GM12892 (cell line): ENCODE results near the gene SLC35F1.

Experiments used
- DNase-seq: peaks from one replicate; pipeline ENCODE4 v3.0.0; 2011; ENCODE audit not compliant: insufficient read length
- FAIRE-seq: peaks from 2 replicates; lab custom pipeline; 2011; peaks lifted over from hg19 to GRCh38; lab: Jason Lieb, UNC
- POLR2A ChIP-seq: IDR thresholded peaks from 2 replicates; pipeline ENCODE4 v1.6.1; 2011; ENCODE audit warnings: low read depth, low read length, control low read depth
- POLR2AphosphoS5 ChIP-seq: IDR thresholded peaks from 2 replicates; pipeline ENCODE4 v1.6.1; 2011; ENCODE audit warnings: low read depth, low read length, control low read depth
- TAF1 ChIP-seq: IDR thresholded peaks from 2 replicates; pipeline ENCODE4 v1.6.1; 2011; ENCODE audit warnings: low read depth, mild to moderate bottlenecking, control low read depth, low read length, borderline replicate concordance

The SLC35F1 gene

DNA sequence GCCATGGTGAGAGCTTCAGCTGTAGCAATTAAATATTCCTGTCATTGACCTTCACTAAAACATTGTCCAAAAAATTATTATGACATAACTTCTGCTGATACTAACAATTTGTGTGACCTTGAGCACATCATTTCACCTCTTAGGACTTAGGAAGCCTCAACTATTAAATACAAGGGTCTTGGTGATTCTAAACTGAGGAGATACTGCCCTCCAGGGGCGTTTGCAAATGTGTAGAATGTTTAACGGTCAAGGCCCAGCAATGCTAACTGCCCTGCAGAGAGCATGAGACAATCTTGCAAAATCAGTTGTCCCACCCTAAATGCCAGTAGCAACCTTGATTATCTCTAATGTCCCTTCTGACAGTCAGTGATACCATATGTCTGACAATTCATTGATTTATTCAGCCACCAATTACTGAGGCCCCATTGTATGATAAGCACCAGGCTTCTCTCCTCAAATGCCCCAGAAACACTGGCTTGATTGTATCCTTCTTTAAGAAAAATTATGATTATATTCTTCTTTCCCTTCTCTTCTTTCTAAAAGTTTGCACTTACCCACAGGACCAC is 356.9 kb downstream of the SLC35F1 start:
- no peak for FAIRE-seq
- DNase-seq: no peak
- TF ChIP-seq TAF1 (no peak), POLR2AphosphoS5 (no peak), POLR2A (no peak)

DNA sequence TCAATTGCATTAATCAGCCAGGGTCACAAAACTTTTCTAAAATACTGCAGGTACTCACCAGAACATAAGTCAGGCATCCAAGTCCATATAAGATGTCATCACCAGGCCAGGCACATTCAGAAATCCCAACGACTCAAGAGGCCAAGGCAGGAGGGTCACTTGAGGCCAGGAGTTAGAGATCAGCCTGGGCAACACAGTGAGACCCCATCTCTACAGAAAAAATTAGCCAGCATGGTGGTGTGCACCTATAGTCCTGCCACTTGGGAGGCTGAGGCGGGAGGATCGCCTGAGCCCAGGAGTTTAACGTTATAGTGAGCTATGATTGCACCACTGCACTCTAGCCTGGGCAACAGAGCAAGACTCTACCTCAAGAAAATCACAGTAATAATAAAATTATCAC is 362.6 kb downstream of the SLC35F1 start:
- DNase-seq (no peak), FAIRE-seq (no peak)
- no peak for TF ChIP-seq POLR2AphosphoS5
- TF ChIP-seq TAF1: no peak
- TF ChIP-seq POLR2A: no peak

DNA sequence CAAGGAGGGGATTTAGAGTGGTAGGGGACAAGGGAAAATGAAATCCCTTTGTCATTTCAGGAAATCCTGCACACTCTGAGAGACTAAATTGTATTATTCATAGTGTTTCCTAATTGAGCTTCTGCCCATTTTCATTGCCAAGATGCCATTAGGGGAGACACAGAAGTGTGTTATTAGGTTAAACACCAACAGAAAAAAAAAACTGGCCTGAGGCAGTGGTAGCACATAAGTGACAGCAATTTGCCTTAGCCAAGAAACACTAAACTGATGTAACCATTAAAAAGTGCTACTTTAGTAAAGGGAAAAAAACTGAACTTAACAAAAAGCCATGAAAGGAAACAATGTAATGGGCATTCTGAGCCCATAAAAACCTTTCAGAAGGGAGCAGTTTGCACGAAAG is 370.6 kb downstream of the SLC35F1 start:
- DNase-seq: no peak
- no peak for FAIRE-seq
- no peak for TF ChIP-seq TAF1
- no peak for TF ChIP-seq POLR2A
- TF ChIP-seq POLR2AphosphoS5: no peak

DNA sequence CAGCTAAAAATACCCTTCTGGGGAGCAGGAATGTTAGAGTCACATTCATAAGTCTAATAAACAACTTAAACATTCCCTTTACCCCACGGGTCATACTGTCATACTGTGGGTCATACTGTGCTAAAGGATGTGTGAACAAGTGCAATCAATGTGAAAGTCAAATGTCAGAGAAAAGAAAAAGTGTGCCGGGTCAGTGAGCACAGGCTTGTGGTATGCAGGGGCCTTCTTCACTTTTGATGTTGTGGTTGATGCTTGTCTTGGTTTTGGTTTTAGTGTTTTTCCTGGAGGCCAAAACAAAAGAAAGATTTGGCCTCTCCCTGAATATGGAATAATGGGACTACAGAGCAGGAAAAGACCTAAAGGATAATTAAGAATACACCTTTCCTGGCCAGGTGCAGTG is 373.1 kb downstream of the SLC35F1 start:
- FAIRE-seq (peak; percentile 88), DNase-seq (peak; percentile 4)
- TF ChIP-seq TAF1: no peak
- no peak for TF ChIP-seq POLR2A
- no peak for TF ChIP-seq POLR2AphosphoS5

DNA sequence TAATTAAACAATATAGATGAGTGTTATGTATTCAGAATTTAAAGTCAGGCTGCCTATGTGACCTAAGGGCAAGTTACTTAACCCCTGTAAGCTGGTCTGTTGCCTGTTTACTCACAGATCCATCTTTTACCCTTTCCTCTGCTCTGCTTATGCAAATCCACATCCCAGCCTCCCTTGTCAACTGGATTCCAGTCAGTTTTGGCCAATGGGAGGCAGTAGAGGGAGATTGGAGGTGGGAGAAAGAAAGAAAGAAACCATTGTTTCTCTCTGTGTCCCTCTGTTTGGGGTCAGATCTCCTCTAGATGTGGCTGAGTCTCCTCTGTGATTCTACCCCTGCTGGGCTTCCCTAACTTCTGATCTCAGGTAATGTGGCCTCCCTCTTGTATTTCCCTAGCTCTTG is 374.2 kb downstream of the SLC35F1 start:
- TF ChIP-seq POLR2AphosphoS5: no peak
- no peak for TF ChIP-seq TAF1
- no peak for TF ChIP-seq POLR2A
- DNase-seq (no peak), FAIRE-seq (no peak)

DNA sequence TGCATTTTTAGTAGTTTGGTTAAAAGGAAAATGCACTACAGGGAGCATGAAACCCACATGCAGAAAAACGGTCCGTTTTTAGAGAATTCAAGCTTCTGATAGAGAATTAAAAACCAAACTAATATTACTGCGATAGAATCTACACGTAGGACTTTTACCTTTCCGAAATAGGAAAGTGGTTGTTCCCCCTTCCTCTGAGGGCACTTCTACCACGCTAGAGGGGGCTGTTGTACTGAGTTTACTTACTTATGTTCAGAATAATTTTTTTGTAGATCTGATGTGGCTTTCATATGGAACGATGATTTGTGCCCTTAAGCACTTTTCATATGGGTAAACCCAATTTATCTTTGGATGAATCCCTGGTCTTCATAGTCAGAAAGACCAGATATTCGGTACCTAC is 376.7 kb downstream of the SLC35F1 start:
- no peak for DNase-seq
- TF ChIP-seq POLR2A (no peak), TAF1 (no peak)
- no peak for FAIRE-seq

DNA sequence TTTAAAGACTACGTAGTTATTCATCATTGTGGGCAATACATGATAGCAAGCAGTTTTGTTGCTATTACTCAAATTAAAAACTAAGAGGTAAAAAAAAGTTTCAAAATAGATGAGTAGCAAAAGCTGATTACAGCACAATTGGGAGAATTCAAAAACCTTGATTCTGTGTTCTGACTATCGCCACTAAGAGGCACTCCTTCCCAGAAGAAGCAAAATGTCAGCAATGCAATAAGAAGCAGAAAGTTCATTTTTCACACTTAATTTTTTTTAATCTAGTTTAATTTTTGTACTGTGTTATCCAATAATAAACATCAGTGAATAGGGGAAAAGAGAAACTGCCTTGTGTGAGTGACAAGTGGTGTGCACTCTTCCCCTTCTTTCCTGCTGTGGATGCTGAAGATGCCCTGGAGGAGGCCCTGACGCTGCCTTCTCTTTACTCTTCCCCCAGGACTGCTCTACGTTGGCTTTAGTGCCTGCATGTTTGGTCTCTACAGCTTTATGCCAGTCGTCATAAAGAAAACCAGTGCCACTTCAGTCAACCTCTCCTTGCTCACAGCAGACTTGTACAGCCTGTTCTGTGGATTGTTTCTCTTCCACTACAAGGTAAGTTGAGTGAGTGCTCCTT is 377.8 kb downstream of the SLC35F1 start:
- FAIRE-seq (no peak), DNase-seq (no peak)
- no peak for TF ChIP-seq TAF1
- TF ChIP-seq POLR2A: no peak
- TF ChIP-seq POLR2AphosphoS5: no peak

DNA sequence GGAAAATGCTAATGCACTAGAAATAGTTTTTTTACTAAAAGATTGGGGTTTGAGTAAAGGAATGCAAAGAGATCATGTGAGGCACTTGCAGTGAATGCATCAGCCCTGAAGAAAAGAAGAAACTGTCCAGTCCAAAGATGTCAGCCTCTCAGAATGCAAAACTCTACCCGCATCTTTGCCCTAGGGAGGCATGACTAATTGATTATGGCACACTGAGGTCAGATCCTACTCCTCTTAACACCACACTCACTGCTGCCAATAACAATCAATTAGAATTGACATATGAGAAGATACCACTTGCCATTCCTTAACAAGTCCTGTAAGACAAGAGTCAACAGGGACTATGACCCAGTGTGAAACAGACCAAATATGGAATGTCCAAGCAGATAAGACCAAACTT is 378.7 kb downstream of the SLC35F1 start:
- no peak for DNase-seq
- no peak for FAIRE-seq
- no peak for TF ChIP-seq POLR2AphosphoS5
- no peak for TF ChIP-seq TAF1
- no peak for TF ChIP-seq POLR2A

DNA sequence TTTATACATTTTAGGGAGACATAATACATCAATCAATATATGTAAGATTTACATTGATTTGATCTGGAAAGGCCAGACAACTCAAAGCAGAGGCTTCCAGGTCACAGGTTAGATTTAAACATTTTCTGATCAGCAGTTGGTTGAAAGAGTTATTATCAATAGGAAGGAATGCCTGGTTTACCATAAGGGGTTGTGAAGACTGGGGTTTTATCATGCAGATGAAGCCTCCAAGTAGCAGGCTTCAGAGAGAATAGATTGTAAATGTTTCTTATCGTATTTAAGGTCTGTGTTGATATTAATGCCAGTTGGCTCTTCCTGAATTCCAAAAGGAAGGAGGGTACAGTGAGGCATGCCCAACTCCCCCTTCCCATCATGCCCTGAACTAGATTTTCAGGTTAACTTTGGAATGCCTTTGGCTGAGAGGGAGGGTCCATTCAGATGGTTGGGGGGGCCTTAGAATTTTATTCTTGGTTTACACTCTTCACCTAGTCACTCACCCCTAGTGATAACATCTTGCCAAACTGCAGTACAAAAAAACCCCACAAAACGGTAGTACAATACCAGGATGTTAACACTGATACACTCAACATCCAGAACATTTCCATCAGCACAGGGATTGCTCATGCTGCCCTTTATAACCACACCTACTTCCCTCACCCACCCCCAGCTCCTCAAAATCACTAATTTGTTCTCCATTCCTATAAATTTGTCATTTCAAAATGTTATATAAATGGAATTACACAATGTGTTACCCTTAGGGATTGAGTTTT is 381.5 kb downstream of the SLC35F1 start:
- DNase-seq: no peak
- no peak for FAIRE-seq
- TF ChIP-seq POLR2A (no peak), POLR2AphosphoS5 (no peak), TAF1 (no peak)

DNA sequence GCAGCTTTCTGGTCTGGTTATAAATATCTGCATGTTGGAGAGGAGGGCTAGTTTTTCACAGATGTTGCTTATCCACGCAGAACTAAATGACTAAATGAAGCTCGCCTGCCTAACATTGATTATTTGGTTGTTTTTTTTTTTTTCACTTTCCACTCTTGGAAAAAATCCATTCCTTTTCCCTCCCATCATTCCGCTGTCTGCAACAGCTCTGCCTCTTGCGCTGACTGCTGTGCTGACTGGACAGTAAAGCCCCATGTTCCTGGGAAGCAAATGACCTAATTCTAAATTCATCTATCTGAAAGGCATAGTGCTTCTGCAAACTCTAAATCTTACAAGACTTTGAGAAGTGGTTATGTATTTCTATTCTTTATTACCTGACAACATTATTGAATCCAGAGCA is 385.5 kb downstream of the SLC35F1 start:
- FAIRE-seq: no peak
- TF ChIP-seq POLR2AphosphoS5: no peak
- no peak for TF ChIP-seq TAF1
- no peak for TF ChIP-seq POLR2A
- DNase-seq: no peak

DNA sequence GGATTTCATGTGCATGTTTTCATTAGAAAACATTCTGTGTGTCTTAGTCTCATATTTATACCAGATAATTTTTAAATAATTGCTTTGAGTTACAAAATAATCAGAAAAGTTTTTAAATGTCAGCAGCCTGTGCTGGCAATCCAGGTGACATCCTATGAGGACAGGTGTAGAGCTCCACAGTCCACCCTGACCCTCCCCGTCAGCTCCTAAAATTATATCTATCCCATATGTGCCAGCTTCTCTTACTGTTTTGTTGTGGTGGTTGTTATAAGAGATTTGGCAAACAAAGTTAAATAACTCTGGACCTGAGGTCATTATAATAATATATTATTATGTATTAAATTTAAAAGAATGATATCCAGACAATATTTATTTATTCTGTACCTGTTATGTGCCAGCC is 387.8 kb downstream of the SLC35F1 start:
- DNase-seq (no peak), FAIRE-seq (no peak)
- no peak for TF ChIP-seq POLR2AphosphoS5
- TF ChIP-seq TAF1: no peak
- no peak for TF ChIP-seq POLR2A

DNA sequence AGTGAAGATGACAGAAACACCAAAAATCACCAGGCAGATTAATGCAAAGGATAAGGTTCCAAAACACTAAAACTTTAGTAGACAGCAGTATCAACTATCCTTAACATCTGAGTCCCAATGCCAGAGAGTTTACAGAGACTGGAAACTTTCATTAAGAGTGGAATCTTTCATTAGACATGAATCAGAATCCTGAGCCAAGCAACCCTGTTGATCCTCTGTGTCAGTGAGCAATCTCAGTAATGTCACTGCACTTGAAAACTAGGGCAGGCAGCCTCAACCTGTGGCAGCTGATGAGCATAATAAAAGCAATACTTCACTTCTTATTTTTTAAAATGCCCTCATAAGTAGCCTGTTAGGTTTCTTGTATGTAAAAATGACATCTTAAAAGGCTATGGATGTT is 388.3 kb downstream of the SLC35F1 start:
- TF ChIP-seq POLR2AphosphoS5 (no peak), POLR2A (no peak), TAF1 (no peak)
- FAIRE-seq (no peak), DNase-seq (no peak)
